Panc1 (cell line): ENCODE data around the gene KIAA0586. TPM values are rescaled to one million over a fixed set of nuclear protein-coding genes. Genes with fewer than 3 reads are reported as not detected.

ENCODE experiments used
- ATAC-seq: fragments of 200-7000 bp; cut with Tn5 transposase; 2 replicates; pipeline ENCODE4 v1.9.1; 2020; ENCODE audit warnings: mild to moderate bottlenecking, moderate library complexity
- BruUV-seq: library from RNA; stranded (reverse); fragments of 400-500 nt; replicated peaks from 2 replicates; lab custom pipeline; 2021; lab: Mats Ljungman, UMichigan
- CTCF ChIA-PET: fragments of 300-600 bp; sonication (Branson Sonifier 250); formaldehyde crosslinking; loops from one replicate; lab custom pipeline; 2022; ENCODE audit warnings: antibody characterized with exemption; lab: Charles Lee
- POLR2A ChIA-PET: fragments of 300-600 bp; sonication (Branson Sonifier 250); formaldehyde crosslinking; loops from one replicate; lab custom pipeline; 2022; ENCODE audit warnings: antibody characterized with exemption; lab: Charles Lee
- DNase-seq: peaks from one replicate; pipeline ENCODE4 v3.0.0-alpha.2; 2010; ENCODE audit warnings: low read depth, low spot score
- H3K27ac ChIP-seq: 2 replicates; pipeline ENCODE4 v1.5.1; 2011; ENCODE audit warnings: mild to moderate bottlenecking, low read length, inconsistent platforms
- H3K27me3 ChIP-seq: fragments of 200-500 bp; sonication (Bioruptor generic); 2 replicates; pipeline ENCODE4 v1.6.0; 2014; ENCODE audit warnings: low read length, inconsistent platforms; ENCODE audit not compliant: control insufficient read depth, insufficient read depth
- H3K36me3 ChIP-seq: fragments of 200-500 bp; sonication (Bioruptor generic); 2 replicates; pipeline ENCODE4 v1.5.1; 2014; ENCODE audit warnings: inconsistent platforms, mild to moderate bottlenecking, low read length, moderate library complexity; ENCODE audit not compliant: control insufficient read depth, insufficient read depth
- H3K4me1 ChIP-seq: 2 replicates; pipeline ENCODE4 v1.5.1; 2011; ENCODE audit warnings: inconsistent platforms, mild to moderate bottlenecking, low read length, moderate library complexity; ENCODE audit not compliant: control insufficient read depth, insufficient read depth
- H3K4me3 ChIP-seq, 2 experiments: 2 replicates each; pipeline ENCODE4 v1.5.1; 2011 to 2012; ENCODE audit warnings: low read depth in 2 of 2, low read length in 2 of 2, mild to moderate bottlenecking in 2 of 2, inconsistent platforms in 1 of 2, moderate library complexity in 1 of 2
- H3K9me3 ChIP-seq: fragments of 200-500 bp; sonication (Bioruptor generic); 2 replicates; pipeline ENCODE4 v1.5.1; 2014; ENCODE audit warnings: low read depth, mild to moderate bottlenecking, inconsistent platforms, low read length, moderate library complexity; ENCODE audit not compliant: control insufficient read depth, insufficient read depth
- CTCF ChIP-seq: fragments of 450-650 bp; IDR thresholded peaks from 2 replicates; pipeline ENCODE4 v1.5.1; 2017; ENCODE audit warnings: mild to moderate bottlenecking
- POLR2AphosphoS5 ChIP-seq: IDR thresholded peaks from 2 replicates; pipeline ENCODE4 v1.6.1; 2012; ENCODE audit warnings: mild to moderate bottlenecking, low read depth, low read length, moderate library complexity
- REST ChIP-seq, 2 experiments: IDR thresholded peaks; 2 replicates each; pipeline ENCODE4 v1.6.1; 2011 to 2012; ENCODE audit warnings: low read depth in 2 of 2, control low read depth in 1 of 2, low read length in 1 of 2, mild to moderate bottlenecking in 1 of 2, moderate library complexity in 1 of 2; ENCODE audit not compliant: insufficient read depth in 1 of 2
- SIN3A ChIP-seq: IDR thresholded peaks from 2 replicates; pipeline ENCODE4 v1.6.1; 2012; ENCODE audit warnings: low read depth, mild to moderate bottlenecking, low read length, moderate library complexity, borderline replicate concordance; ENCODE audit not compliant: insufficient read depth
- TCF7L2 ChIP-seq: IDR thresholded peaks from 2 replicates; pipeline ENCODE4 v1.6.1; 2011; ENCODE audit warnings: mild to moderate bottlenecking, low read depth, low read length, inconsistent platforms
- in situ Hi-C: cut with HindIII; loops from 2 replicates; pipeline ENCODE4 v1.10.0; 2016; ENCODE audit warnings: low sequenced_read_pairs, low pct_unique_long_range_greater_than_20kb
- intact Hi-C: fragments of 100-400 bp; cut with micrococcal nuclease; formaldehyde crosslinking; loops from one replicate; pipeline ENCODE4 v1.10.0; 2022; ENCODE audit not compliant: unreplicated experiment
- total RNA-seq: library from RNA; stranded (reverse); gene quantifications from one replicate; pipeline ENCODE4 v1.2.1, GENCODE V29; 2021; ENCODE audit not compliant: unreplicated experiment

Gene KIAA0586
- total RNA-seq, 1 experiment from 2014 or later, result 14.7 TPM

DNA sequence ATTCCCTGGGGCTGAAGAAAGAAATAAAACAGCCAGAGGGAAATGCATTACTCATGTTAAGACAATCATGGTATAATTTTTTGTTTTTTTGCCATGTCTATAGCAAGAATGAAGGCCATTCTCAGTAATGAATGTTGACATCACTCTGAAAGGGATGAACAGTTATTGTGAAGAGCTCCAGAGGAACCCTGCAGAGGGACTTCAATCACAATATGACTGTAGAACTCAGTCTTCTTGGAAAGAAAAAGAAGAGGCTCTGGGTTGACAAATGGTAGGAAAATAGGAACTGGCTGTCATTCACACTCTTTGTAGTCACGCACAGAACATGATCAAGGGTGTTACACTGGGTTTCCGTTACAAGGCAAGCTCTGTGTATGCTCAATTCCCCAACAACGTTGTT is 136.5 kb downstream of the KIAA0586 start:
- no peaks in the 10 kb centered on the region for H3K27me3 ChIP-seq
- in situ Hi-C loops, result no loop called here
- ChIA-PET CTCF (no interaction called here), POLR2A (no interaction called here)
- H3K27ac ChIP-seq, result no peak overlapping the region
- TF ChIP-seq TCF7L2, result no peak
- no peak for TF ChIP-seq CTCF
- TF ChIP-seq REST (IDR thresholded peaks at IDR 0.05; ENCODE audit: insufficient read depth in 1 of 2, low read depth in 2 of 2, low read length in 1 of 2), result no peak
- TF ChIP-seq SIN3A, result no peak
- no peak for TF ChIP-seq POLR2AphosphoS5
- no peak overlapping the region for H3K4me3 ChIP-seq
- H3K9me3 ChIP-seq, result no peaks in the 10 kb centered on the region
- BruUV-seq, result no TSS peak
- DNase-seq (no peak), ATAC-seq (no peak)
- H3K4me1 ChIP-seq, result no peaks in the 10 kb centered on the region
- intact Hi-C loops, result no loop called here
- H3K36me3 ChIP-seq, result no peaks in the 10 kb centered on the region

DNA sequence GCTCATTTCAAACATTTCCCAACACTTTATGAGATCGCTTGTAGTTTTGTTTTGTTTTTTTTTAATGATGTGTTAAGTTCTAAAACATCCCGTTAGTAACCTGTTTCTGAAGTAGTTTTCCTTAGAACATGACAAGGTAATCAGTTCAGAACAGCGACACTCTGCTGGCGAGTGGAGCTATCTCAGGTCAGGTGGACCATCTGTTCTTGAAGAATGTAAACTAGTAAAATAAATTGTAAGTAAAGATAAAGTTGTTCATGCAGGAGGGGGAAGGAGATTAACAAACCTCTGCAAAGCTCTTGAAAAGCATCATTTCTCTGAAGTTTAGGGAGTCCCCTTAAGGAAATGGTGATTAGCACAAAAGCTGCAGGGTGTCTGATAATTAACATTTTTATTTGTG is 138.3 kb downstream of the KIAA0586 start:
- Histone ChIP-seq H3K4me3 (no peak overlapping the region), H3K27me3 (no peaks in the 10 kb centered on the region), H3K4me1 (no peaks in the 10 kb centered on the region), H3K36me3 (no peaks in the 10 kb centered on the region), H3K9me3 (no peaks in the 10 kb centered on the region), H3K27ac (no peak overlapping the region)
- intact Hi-C loops, result no loop called here
- ChIA-PET CTCF (no interaction called here), POLR2A (no interaction called here)
- no TSS peak for BruUV-seq
- DNase-seq, result no peak
- no peak for ATAC-seq
- in situ Hi-C loops, result no loop called here
- no peak for TF ChIP-seq POLR2AphosphoS5
- no peak for TF ChIP-seq TCF7L2
- TF ChIP-seq SIN3A, result no peak
- no peak for TF ChIP-seq CTCF
- no peak for TF ChIP-seq REST (IDR thresholded peaks at IDR 0.05; ENCODE audit: insufficient read depth in 1 of 2, low read depth in 2 of 2, low read length in 1 of 2)
